GM12874 (cell line): ENCODE results near the gene DHCR24.

Experiments used
- TF ChIP-seq, protein P1 (sequence below): IDR thresholded peaks from 2 replicates; pipeline ENCODE4 v1.5.1; 2011; ENCODE audit warnings: low read depth, mild to moderate bottlenecking, control low read depth, low read length, moderate library complexity; ENCODE audit not compliant: insufficient read depth

DHCR24 gene

DNA sequence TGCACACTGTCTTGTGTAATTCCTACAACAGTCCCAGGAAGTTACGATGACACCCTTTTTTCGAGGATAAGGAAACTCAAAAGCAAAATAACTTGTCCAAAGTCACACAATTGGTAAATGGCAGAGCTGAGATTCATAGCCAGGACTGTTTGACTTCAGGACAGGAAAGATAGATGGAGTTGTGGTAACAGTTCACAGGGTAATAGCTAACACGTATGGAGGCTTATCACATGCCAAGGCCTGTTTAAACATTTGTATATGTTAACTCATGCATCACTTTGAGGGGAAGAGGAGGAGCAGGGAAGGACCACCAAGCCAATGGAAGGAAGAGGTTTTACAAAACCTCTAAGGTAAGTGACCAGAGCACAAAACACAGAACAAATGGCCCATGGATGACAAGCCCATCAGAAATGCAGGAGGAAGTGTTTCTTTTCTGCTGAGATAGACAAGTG lies 2.8 kb downstream of the DHCR24 start:
- TF ChIP-seq, protein P1, sequence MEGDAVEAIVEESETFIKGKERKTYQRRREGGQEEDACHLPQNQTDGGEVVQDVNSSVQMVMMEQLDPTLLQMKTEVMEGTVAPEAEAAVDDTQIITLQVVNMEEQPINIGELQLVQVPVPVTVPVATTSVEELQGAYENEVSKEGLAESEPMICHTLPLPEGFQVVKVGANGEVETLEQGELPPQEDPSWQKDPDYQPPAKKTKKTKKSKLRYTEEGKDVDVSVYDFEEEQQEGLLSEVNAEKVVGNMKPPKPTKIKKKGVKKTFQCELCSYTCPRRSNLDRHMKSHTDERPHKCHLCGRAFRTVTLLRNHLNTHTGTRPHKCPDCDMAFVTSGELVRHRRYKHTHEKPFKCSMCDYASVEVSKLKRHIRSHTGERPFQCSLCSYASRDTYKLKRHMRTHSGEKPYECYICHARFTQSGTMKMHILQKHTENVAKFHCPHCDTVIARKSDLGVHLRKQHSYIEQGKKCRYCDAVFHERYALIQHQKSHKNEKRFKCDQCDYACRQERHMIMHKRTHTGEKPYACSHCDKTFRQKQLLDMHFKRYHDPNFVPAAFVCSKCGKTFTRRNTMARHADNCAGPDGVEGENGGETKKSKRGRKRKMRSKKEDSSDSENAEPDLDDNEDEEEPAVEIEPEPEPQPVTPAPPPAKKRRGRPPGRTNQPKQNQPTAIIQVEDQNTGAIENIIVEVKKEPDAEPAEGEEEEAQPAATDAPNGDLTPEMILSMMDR = no peak

DNA sequence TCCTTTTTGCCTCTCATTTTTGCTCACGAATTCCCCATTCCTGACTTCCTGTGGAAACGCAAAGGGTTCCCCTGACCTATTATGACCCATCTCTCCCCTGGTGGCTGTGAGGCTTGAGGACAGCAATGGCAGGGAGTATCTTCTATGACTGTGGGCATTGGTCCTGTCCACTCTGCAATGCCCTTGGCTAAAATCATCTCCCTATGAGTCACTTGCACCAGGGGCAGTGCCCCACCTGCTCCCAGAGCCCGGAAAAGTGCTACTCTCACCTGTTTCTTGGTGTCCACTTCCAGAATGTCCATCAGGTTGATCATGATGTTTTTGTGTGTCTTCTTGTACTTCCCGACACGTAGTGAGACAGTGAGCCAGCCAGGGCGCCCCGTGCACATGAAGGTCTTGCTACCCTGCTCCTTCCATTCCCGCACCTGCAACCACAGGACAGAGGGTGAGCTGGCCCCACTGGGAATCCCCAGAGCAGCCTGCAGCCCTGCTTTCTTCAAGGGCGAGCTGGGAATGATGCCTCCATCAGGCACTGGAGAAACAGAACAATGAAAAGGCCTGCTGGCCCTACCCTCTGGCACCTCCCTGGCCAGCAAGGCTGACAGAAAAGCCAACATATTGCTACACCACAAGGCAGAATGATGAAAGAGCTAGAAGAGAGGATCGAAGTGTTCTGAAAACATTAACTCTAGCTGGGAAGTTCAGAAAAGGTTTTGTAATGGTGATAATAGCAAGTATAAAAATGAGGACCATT lies 3.5 kb downstream of the DHCR24 start:
- TF ChIP-seq, protein P1 = no peak

DNA sequence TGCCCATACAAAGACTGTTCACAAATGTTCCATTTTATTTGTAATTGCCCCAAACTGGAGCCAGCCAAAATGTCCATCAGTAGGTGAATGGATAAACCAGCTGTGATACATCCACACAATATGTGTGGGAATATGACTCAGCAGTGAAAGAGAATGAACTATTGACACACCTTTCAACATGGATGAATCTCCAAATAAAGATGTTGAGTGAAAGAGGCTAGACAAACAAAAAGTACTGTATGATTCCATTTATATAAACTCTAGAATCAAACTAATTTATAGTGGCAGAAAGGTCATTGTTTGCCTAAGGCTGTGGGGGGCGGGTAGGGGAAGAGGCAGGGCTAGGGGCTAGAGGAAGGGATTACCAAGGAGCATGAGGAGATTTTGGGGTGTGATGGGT lies 4.5 kb downstream of the DHCR24 start:
- TF ChIP-seq, protein P1 = no peak

DNA sequence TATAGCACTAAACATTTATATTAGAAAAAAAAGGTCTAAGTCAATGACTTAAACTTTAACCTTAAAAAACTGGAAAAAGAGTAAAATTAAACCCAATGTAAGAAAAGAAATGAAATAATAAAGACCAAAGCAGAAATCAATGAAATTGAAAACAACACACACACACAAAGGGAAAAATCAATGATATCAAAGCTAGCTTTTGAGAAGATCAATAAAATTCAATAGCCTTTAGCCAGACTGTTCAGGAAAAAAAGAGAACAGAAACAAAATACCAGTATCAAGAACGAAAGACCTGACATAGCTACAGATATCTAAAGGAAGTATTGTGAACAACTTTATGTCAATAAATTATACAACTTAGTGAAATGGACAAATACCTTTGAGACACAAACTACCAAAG lies 7.1 kb downstream of the DHCR24 start:
- TF ChIP-seq, protein P1 = no peak

DNA sequence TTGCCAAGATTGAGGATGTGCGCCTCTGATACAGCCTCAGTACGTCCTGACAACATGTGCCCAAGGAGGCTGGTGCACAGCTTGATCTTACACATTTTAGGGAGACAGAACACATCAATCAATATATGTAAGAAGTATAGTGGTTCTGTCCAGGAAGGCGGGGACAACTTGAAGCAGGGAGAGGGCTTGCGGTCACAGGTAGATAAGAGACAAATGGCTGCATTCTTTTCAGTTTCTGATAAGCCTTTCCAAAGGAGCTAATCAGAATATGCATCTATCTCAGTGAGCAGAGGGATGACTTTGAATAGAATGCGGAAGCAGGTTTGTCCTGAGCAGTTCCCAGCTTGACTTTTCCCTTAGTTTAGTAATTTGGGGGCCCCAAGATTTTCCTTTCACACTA lies 10.2 kb downstream of the DHCR24 start:
- TF ChIP-seq, protein P1 = no peak

DNA sequence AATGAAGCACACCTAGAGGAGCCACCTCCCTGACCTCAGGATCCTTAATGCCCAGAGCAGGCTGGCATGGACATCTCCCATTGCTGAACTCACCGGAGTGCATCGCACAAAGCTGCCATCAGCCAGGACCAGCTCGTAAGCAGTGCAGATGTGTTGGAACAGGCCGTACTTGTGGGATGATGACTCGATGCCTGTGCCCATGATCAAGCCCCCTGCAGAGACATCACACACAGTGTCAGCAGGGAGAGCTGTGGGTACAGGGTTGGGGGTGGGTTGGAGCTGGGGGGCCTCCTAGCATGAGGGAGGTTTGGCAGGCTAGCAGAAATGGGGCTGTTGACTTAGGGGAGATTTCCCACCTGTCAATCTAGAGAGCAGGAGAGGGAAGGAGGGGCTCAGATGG lies 12.0 kb downstream of the DHCR24 start:
- TF ChIP-seq, protein P1 = no peak

DNA sequence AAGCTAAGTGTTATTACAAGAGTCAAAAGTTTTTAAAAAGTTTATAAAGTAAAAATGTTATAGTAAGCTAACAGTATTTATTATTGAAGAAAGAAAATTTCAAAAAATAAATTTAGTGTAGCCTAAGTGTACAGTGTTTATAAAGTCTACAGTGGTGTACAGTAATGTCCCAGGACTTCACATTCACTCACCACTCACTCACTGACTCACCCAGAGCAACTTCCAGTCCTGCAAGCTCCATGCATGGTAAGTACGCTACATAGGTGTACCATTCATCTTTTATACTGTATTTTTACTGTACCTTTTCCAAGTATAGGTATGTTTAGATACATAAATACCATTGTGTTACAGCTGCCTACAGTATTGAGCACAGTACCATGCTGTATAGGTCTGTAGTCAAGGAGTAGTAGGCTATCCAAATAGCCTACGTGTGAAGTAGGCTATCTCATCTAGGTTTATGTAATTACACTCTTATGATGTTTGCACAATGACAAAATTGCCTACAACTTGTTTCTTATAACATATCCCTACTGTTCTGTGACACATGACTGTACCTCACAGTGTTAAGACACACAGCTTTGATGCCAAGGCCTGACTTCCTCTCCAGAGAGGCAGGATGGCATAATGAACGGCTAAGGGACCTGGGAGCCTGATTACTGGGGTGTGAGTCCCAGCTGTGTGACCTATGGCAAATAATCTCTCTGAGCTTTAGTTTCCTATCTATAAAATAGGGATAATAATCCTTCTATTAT lies 12.7 kb downstream of the DHCR24 start:
- TF ChIP-seq, protein P1 = no peak
